22Rv1 (cell line): ENCODE data around the gene NXPE3.

Experiments used
- ZFX ChIP-seq: fragments of 450-650 bp; IDR thresholded peaks from 2 replicates; pipeline ENCODE4 v1.6.1; 2017; ENCODE audit warnings: antibody characterized with exemption, borderline replicate concordance
- TF ChIP-seq, protein P1 (sequence below): fragments of 450-650 bp; IDR thresholded peaks from 2 replicates; pipeline ENCODE4 v1.5.1; 2017; ENCODE audit warnings: mild to moderate bottlenecking

DNA sequence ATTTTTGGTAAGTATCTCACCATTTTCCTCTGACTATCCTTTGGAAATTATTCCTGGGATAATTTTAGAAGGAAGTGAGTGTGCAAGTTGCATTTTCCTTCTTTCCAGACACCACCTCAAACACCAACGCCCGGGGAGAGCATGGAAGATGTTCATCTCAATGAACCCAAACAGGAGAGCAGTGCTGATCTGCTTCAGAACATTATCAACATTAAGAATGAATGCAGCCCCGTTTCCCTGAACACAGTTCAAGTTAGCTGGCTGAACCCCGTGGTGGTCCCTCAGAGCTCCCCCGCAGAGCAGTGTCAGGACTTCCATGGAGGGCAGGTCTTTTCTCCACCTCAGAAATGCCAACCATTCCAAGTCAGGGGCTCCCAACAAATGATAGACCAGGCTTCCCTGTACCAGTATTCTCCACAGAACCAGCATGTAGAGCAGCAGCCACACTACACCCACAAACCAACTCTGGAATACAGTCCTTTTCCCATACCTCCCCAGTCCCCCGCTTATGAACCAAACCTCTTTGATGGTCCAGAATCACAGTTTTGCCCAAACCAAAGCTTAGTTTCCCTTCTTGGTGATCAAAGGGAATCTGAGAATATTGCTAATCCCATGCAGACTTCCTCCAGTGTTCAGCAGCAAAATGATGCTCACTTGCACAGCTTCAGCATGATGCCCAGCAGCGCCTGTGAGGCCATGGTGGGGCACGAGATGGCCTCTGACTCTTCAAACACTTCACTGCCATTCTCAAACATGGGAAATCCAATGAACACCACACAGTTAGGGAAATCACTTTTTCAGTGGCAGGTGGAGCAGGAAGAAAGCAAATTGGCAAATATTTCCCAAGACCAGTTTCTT, 74.2 kb downstream of the NXPE3 start:
- TF ChIP-seq, protein P1, sequence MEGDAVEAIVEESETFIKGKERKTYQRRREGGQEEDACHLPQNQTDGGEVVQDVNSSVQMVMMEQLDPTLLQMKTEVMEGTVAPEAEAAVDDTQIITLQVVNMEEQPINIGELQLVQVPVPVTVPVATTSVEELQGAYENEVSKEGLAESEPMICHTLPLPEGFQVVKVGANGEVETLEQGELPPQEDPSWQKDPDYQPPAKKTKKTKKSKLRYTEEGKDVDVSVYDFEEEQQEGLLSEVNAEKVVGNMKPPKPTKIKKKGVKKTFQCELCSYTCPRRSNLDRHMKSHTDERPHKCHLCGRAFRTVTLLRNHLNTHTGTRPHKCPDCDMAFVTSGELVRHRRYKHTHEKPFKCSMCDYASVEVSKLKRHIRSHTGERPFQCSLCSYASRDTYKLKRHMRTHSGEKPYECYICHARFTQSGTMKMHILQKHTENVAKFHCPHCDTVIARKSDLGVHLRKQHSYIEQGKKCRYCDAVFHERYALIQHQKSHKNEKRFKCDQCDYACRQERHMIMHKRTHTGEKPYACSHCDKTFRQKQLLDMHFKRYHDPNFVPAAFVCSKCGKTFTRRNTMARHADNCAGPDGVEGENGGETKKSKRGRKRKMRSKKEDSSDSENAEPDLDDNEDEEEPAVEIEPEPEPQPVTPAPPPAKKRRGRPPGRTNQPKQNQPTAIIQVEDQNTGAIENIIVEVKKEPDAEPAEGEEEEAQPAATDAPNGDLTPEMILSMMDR, result no peak
- TF ChIP-seq ZFX, result no peak
